Mucosa of descending colon (tissue), 3 donors: ENCODE data around the gene PHB1. TPM values are rescaled to one million over a fixed set of nuclear protein-coding genes. Genes with fewer than 3 reads are reported as not detected.

Source experiments
- ATAC-seq: fragments of 200-7000 bp; cut with Tn5 transposase; one replicate; pipeline ENCODE4 v1.9.1; 2020; ENCODE audit warnings: mild to moderate bottlenecking, moderate library complexity
- DNase-seq, 3 donors: peaks; one replicate each; pipeline ENCODE4 v3.0.0-alpha.2; 2020
- H3K36me3 ChIP-seq: fragments of 200-600 bp; one replicate; pipeline ENCODE4 v1.8.0; 2021; ENCODE audit warnings: low read depth, mild to moderate bottlenecking
- H3K4me1 ChIP-seq: fragments of 200-600 bp; one replicate; pipeline ENCODE4 v1.8.0; 2021; ENCODE audit warnings: low read depth, mild to moderate bottlenecking
- H3K4me3 ChIP-seq: fragments of 200-600 bp; one replicate; pipeline ENCODE4 v1.8.0; 2021; ENCODE audit warnings: mild to moderate bottlenecking
- H3K9me3 ChIP-seq: fragments of 200-600 bp; one replicate; pipeline ENCODE4 v1.8.0; 2021; ENCODE audit warnings: mild to moderate bottlenecking
- CTCF ChIP-seq: fragments of 200-600 bp; IDR thresholded peaks from one replicate; pipeline ENCODE4 v1.8.0; 2022; ENCODE audit warnings: antibody characterized with exemption, mild to moderate bottlenecking
- intact Hi-C, 2 donors: fragments of 100-400 bp; cut with DNase I in 1 of 2; cut with micrococcal nuclease in 1 of 2; formaldehyde crosslinking; loops; one replicate each; pipeline versions ENCODE4 v1.11.0 to v1.11.1; 2022; cut with DNase I, micrococcal nuclease
- total RNA-seq, 3 donors: library from RNA; stranded (reverse); fragmentation: NEBNext Ultra II Directional in 2 of 3; extraction: Animal tissue kit (Norgen Biotek cat#: 25700) in 2 of 3; gene quantifications; one replicate each; pipeline versions ENCODE4 v1.2.1 to v1.2.4, GENCODE V29; 2021 to 2023
- donor health status: DM: no; HTN: no; CAD: no; lungs with moderate emphysema.
- donor health status: DM: no; HTN: no; CAD: no.
- donor health status: DM: no; HTN: yes; CAD: no.

The PHB1 gene
- total RNA-seq, 3 donors from 2014 or later = 173 to 227 (median 216) TPM

GRCh38 chr17:49359990-49360795, 54.5 kb downstream of the PHB1 start:
- TF ChIP-seq CTCF = no peak
- ATAC-seq = no peak
- Histone ChIP-seq H3K4me3 (no peak overlapping the region), H3K9me3 (no peaks in the 10 kb centered on the region), H3K4me1 (peaks cover 24% of the 10 kb centered on the region), H3K36me3 (no peaks in the 10 kb centered on the region)
- DNase-seq = peak in 2 of 3 donors; percentile 23 to 34
- intact Hi-C loops = no loop called here

- ATAC-seq = no peak
- peak in 1 of 3 donors; percentile 20 for DNase-seq
- no peak for TF ChIP-seq CTCF
- Histone ChIP-seq H3K9me3 (no peaks in the 10 kb centered on the region), H3K4me3 (no peak overlapping the region), H3K4me1 (peaks cover 24% of the 10 kb centered on the region), H3K36me3 (no peaks in the 10 kb centered on the region)
- intact Hi-C loops = no loop called here
Measured at GRCh38 chr17:49358641-49359247, 55.9 kb downstream of the PHB1 start.

GRCh38 chr17:49357516-49357915, 57.2 kb downstream of the PHB1 start:
- Histone ChIP-seq H3K4me3 (no peak overlapping the region), H3K36me3 (no peaks in the 10 kb centered on the region), H3K9me3 (no peaks in the 10 kb centered on the region), H3K4me1 (peaks cover 24% of the 10 kb centered on the region)
- ATAC-seq (no peak), DNase-seq (no peak)
- TF ChIP-seq CTCF = no peak
- intact Hi-C loops = no loop called here

GRCh38 chr17:49356320-49356719, 58.4 kb downstream of the PHB1 start:
- DNase-seq = no peak
- ATAC-seq = no peak
- intact Hi-C loops = no loop called here
- Histone ChIP-seq H3K4me1 (peaks cover 24% of the 10 kb centered on the region), H3K9me3 (no peaks in the 10 kb centered on the region), H3K36me3 (no peaks in the 10 kb centered on the region), H3K4me3 (no peak overlapping the region)
- TF ChIP-seq CTCF = no peak

Other genes with a start within 250 kb of the PHB1 start
- 1 to 10 TPM in 1 of 3 donors, under 1 TPM in 2; 0.89 to 1.7 (median 0.96) TPM for gene GNGT2, start 204.3 kb downstream of the PHB1 start, total RNA-seq
- 10 to 100 TPM in 1 of 3 donors, 1 to 10 TPM in 2; 5.9 to 10.6 (median 7.2) TPM for gene ABI3, start 204.2 kb downstream of the PHB1 start, total RNA-seq
- gene PHOSPHO1, start 184.1 kb downstream of the PHB1 start, total RNA-seq = under 1 TPM in 1 of 3 donors, not detected in 2; 0.25 TPM
- 100 to 1,000 TPM in 1 of 3 donors, 10 to 100 TPM in 2; 44.4 to 117 (median 46.9) TPM for gene ZNF652, start 52.6 kb downstream of the PHB1 start, total RNA-seq
- gene NGFR, start 80.4 kb upstream of the PHB1 start, total RNA-seq = 10 to 100 TPM in 1 of 3 donors, 1 to 10 TPM in 2; 1.0 to 11.9 (median 2.0) TPM
- 10 to 100 TPM in 1 of 3 donors, 1 to 10 TPM in 1, under 1 TPM in 1; 0.93 to 19.9 (median 2.3) TPM for gene NXPH3, start 161.0 kb upstream of the PHB1 start, total RNA-seq